ENCODE data around the gene CTNND2.

Gene CTNND2

DNA sequence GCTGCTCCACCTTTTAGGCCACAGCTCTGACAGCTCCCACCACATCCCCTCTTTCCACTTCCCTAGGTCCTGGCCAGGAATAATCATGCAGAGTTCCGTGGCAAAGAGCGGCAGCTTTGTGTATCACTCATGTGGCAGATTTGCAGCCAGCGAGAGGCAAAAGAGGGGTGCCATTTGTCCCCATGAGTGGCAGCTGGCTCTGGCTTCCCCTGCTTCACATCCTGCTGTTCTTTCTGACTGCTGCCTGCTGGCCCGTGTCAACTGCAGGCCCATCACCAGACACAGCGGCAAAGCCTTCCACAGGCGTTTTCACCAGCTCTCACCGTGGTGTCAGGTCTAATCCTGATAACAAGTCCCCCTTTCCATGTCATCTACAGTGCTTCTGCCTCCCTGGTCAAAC is 712.6 kb downstream of the CTNND2 start:
- H3K4me3 ChIP-seq (ENCODE audit: low read depth, low read length): no peak overlapping the region
- DNase-seq (ENCODE audit: low read depth): no peak
- TF ChIP-seq, protein P1, sequence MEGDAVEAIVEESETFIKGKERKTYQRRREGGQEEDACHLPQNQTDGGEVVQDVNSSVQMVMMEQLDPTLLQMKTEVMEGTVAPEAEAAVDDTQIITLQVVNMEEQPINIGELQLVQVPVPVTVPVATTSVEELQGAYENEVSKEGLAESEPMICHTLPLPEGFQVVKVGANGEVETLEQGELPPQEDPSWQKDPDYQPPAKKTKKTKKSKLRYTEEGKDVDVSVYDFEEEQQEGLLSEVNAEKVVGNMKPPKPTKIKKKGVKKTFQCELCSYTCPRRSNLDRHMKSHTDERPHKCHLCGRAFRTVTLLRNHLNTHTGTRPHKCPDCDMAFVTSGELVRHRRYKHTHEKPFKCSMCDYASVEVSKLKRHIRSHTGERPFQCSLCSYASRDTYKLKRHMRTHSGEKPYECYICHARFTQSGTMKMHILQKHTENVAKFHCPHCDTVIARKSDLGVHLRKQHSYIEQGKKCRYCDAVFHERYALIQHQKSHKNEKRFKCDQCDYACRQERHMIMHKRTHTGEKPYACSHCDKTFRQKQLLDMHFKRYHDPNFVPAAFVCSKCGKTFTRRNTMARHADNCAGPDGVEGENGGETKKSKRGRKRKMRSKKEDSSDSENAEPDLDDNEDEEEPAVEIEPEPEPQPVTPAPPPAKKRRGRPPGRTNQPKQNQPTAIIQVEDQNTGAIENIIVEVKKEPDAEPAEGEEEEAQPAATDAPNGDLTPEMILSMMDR (IDR thresholded peaks at IDR 0.05; ENCODE audit: control insufficient read depth, extremely low read depth, insufficient read depth): no peak

DNA sequence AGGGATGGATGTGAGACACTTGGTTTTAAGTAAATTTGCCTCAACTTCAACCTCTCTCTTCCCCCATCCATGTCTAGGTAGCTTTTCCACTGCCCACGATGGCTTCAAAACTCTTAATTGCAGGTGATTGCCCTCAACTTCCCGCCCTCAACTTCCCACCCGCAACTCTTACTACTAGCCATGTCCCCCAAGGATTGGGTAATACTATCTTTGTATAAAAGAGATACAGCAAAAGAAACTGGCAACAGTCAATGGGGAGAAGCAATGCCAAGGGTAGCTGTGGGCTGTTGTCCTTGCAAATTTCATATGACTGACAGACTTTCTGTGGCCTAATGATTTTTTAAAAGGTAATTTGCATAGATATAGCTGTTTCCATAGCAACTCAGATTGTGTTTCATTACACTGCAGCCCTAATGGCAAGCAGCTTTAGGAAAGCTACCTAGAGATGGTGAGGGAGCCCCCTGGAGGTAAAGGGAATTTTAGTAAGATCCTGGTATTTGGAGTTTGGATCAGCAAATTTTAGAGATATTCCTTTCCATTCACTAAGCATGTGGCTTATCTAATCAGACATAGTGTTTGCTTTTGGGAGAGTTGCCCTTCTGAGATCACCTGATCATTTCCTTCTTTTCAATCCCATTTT is 721.7 kb downstream of the CTNND2 start:
- peak; percentile 13 for DNase-seq (ENCODE audit: low read depth)
- TF ChIP-seq, protein P1 (IDR thresholded peaks at IDR 0.05; ENCODE audit: control insufficient read depth, extremely low read depth, insufficient read depth): peak; percentile 64
- no peak overlapping the region for H3K4me3 ChIP-seq (ENCODE audit: low read depth, low read length)

DNA sequence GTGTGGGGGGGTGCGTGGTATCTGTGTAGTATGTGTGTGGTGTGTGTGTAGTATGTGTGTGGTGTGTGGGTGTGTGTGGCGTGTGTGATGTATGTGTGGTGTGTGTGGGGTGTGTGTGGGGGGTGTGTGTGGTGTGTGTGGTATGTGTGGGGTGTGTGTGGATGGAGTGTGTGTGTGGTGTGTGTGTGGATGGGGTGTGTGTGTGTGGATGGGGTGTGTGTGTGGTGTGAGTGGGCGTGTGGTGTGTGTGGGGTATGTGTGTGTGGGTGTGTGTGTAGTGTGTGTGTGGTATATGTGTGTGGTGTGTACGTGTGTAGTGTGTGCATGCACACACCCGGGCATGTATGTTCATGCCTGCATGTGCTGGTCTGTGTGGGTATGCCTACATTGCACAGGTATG is 722.3 kb downstream of the CTNND2 start:
- DNase-seq (ENCODE audit: low read depth): no peak
- TF ChIP-seq, protein P1 (IDR thresholded peaks at IDR 0.05; ENCODE audit: control insufficient read depth, extremely low read depth, insufficient read depth): no peak
- no peak overlapping the region for H3K4me3 ChIP-seq (ENCODE audit: low read depth, low read length)

DNA sequence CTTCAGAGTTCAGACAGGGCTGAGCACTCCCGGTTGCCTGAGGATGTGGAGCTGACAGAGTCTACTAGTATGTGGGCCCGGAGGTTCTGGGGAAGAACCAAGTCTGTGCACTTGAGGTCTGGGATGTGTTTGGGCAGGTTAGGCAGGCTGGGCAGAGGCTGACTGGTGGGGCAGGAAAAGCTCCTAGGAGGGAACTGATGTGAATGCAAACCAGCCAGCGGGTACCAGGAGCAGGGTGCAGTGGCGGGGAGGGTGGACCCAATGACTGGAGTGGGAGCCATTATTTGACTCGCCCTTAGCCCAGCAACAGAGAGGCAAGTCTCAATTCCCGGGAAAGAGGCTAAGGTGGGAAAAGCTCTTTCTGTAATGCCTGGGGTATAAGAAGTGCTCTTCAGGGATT is 723.4 kb downstream of the CTNND2 start:
- no peak for DNase-seq (ENCODE audit: low read depth)
- TF ChIP-seq, protein P1 (IDR thresholded peaks at IDR 0.05; ENCODE audit: control insufficient read depth, extremely low read depth, insufficient read depth): no peak
- no peak overlapping the region for H3K4me3 ChIP-seq (ENCODE audit: low read depth, low read length)

DNA sequence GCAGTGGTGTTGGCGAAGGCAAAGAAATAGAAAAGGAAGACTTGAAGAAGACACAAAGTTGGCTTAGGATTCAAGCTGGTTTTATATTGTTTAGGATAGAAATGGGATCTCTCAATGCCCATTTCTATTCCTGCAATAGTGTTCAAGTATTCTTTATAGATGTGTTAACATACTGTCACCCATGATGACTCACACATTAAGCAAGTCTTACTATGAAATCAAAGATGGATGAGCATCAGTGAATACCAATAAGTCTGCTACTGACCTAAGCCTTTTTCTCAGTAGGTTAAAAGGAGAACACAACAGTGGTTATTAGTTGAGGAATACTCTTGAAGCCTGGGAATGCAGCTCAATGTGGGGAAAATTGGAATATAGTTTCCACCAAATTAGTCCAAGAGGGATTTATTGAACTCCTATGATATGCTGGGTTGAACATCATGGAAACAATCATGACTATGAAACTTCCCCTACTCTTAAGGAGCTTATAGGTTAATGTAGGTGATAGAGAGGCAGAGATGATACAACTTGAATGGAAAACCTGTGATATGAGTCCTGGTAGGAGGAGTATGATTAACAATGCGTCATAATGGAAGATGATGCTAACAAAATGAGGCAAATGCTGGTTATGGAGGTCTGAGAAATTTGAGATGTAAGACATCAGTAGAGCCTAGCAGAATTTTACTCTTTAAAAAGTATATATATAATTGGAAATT is 726.1 kb downstream of the CTNND2 start:
- no peak overlapping the region for H3K4me3 ChIP-seq (ENCODE audit: low read depth, low read length)
- TF ChIP-seq, protein P1 (IDR thresholded peaks at IDR 0.05; ENCODE audit: control insufficient read depth, extremely low read depth, insufficient read depth): no peak
- DNase-seq (ENCODE audit: low read depth): no peak

DNA sequence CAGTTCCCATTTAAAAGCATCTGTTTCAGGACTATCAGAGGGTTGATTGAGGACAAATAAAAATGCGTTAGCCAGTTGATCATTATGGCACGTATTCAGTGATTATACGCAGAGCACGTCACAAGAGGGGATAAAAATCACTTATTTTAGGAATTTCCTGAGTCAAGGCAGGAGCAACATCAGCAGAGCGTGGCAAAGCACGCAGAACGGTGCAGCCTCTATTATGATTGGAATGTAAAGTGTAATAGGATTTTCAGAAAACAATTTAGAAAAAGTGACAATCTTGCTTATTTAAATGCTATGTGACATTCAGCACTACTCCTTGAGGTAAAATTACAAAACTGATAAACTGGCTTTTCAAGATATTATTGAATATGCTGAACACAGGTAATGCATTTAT is 729.7 kb downstream of the CTNND2 start:
- H3K4me3 ChIP-seq (ENCODE audit: low read depth, low read length): no peak overlapping the region
- TF ChIP-seq, protein P1 (IDR thresholded peaks at IDR 0.05; ENCODE audit: control insufficient read depth, extremely low read depth, insufficient read depth): no peak
- no peak for DNase-seq (ENCODE audit: low read depth)

All from LNCaP clone FGC (cell line).